Neural cell (in vitro differentiated cells): Measurements from ENCODE around the gene TOGARAM1. TPM values are rescaled to one million over a fixed set of nuclear protein-coding genes. Genes with fewer than 3 reads are reported as not detected.

Experiments
- H2AFZ ChIP-seq: fragments of 200-600, 300-800 bp; sonication (generic), shearing (Covaris generic); 2 replicates; pipeline ENCODE4 v1.6.0; 2014; ENCODE audit warnings: low read depth, mild to moderate bottlenecking, antibody characterized with exemption, low read length, moderate library complexity
- H3F3A ChIP-seq: fragments of 200-600 bp; shearing (Covaris generic); 2 replicates; pipeline ENCODE4 v1.6.1; 2016; ENCODE audit warnings: mild to moderate bottlenecking, moderate library complexity, mixed read lengths, antibody characterized with exemption, low read length; ENCODE audit not compliant: insufficient read depth, poor library complexity, severe bottlenecking
- H3K27ac ChIP-seq: fragments of 200-600, 300-800 bp; sonication (generic), shearing (Covaris generic); 2 replicates; pipeline ENCODE4 v1.5.1; 2014; ENCODE audit warnings: mild to moderate bottlenecking, low read length, moderate library complexity
- H3K27me3 ChIP-seq: fragments of 300-800, 200-600 bp; sonication (generic), shearing (Covaris generic); 2 replicates; pipeline ENCODE4 v1.6.0; 2014; ENCODE audit warnings: mild to moderate bottlenecking, low read depth, low read length, moderate library complexity; ENCODE audit not compliant: insufficient read depth
- H3K36me3 ChIP-seq: fragments of 300-800, 200-600 bp; sonication (generic), shearing (Covaris generic); 2 replicates; pipeline ENCODE4 v1.5.1; 2014; ENCODE audit warnings: mild to moderate bottlenecking, antibody characterized with exemption, low read length, moderate library complexity; ENCODE audit not compliant: insufficient read depth
- H3K4me2 ChIP-seq: fragments of 300-800, 200-600 bp; sonication (generic), shearing (Covaris generic); 2 replicates; pipeline ENCODE4 v1.6.0; 2014; ENCODE audit warnings: mild to moderate bottlenecking, low read length
- H3K4me3 ChIP-seq: fragments of 300-800, 200-600 bp; sonication (generic), shearing (Covaris generic); 2 replicates; pipeline ENCODE4 v1.5.1; 2014; ENCODE audit warnings: mild to moderate bottlenecking, low read length, moderate library complexity
- H3K79me2 ChIP-seq: fragments of 200-600 bp; shearing (Covaris generic); replicated peaks from 2 replicates; pipeline ENCODE4 v1.6.0; 2014; ENCODE audit warnings: mild to moderate bottlenecking, low read length, moderate library complexity; ENCODE audit not compliant: insufficient read depth
- H3K9ac ChIP-seq: fragments of 300-800, 200-600 bp; sonication (generic), shearing (Covaris generic); 2 replicates; pipeline ENCODE4 v1.6.1; 2016; ENCODE audit warnings: mild to moderate bottlenecking, low read length, mixed read lengths
- H3K9me2 ChIP-seq: fragments of 200-600 bp; shearing (Covaris generic); 2 replicates; pipeline ENCODE4 v1.6.1; 2016; ENCODE audit warnings: mild to moderate bottlenecking, low read length, mixed read lengths; ENCODE audit not compliant: insufficient read depth
- H3K9me3 ChIP-seq: fragments of 200-600, 300-800 bp; sonication (generic), shearing (Covaris generic); 2 replicates; pipeline ENCODE4 v1.6.1; 2016; ENCODE audit warnings: mild to moderate bottlenecking, mixed run types, low read length, moderate library complexity, mixed read lengths
- H4K20me1 ChIP-seq: fragments of 200-600 bp; shearing (Covaris generic); 2 replicates; pipeline ENCODE4 v1.6.1; 2016; ENCODE audit warnings: mild to moderate bottlenecking, mixed run types; ENCODE audit not compliant: insufficient read depth
- EP300 ChIP-seq: fragments of 450-650 bp; conservative IDR thresholded peaks from 2 replicates; pipeline ENCODE4 v1.6.1; 2014; ENCODE audit warnings: antibody characterized with exemption, mild to moderate bottlenecking, moderate library complexity; ENCODE audit not compliant: poor library complexity, severe bottlenecking
- EZH2 ChIP-seq: fragments of 200-600, 300-800 bp; shearing (Covaris generic), sonication (generic); IDR thresholded peaks from 2 replicates; pipeline ENCODE4 v1.6.1; 2014; ENCODE audit warnings: antibody characterized with exemption, low read length, borderline replicate concordance, mild to moderate bottlenecking; ENCODE audit not compliant: insufficient read depth, poor library complexity, severe bottlenecking
- MXI1 ChIP-seq: fragments of 450-650 bp; conservative IDR thresholded peaks from 2 replicates; pipeline ENCODE4 v1.6.1; 2014; ENCODE audit warnings: antibody characterized with exemption, mild to moderate bottlenecking; ENCODE audit not compliant: poor library complexity, severe bottlenecking
- POLR2AphosphoS5 ChIP-seq: IDR thresholded peaks from 2 replicates; pipeline ENCODE4 v1.6.1; 2012
- RAD21 ChIP-seq: fragments of 450-650 bp; conservative IDR thresholded peaks from 2 replicates; pipeline ENCODE4 v1.6.1; 2014; ENCODE audit warnings: antibody characterized with exemption, mild to moderate bottlenecking, moderate library complexity
- REST ChIP-seq: IDR thresholded peaks from 2 replicates; pipeline ENCODE4 v1.6.1; 2012; ENCODE audit warnings: borderline replicate concordance
- SMC3 ChIP-seq: fragments of 450-650 bp; conservative IDR thresholded peaks from 2 replicates; pipeline ENCODE4 v1.6.1; 2014; ENCODE audit warnings: antibody characterized with exemption, mild to moderate bottlenecking, moderate library complexity; ENCODE audit not compliant: poor library complexity
- TAF1 ChIP-seq: IDR thresholded peaks from 2 replicates; pipeline ENCODE4 v1.6.1; 2012; ENCODE audit warnings: low read depth
- polyA plus RNA-seq: library from polyadenylated mRNA; depleted of rRNA; stranded (reverse); fragments of >200 nt; gene quantifications from 2 replicates; pipeline ENCODE4 v1.2.3, GENCODE V29; 2014
- TF ChIP-seq, protein P1 (sequence below): fragments of 450-650 bp; IDR thresholded peaks from 2 replicates; pipeline ENCODE4 v1.5.1; 2014; ENCODE audit warnings: antibody characterized with exemption, mild to moderate bottlenecking, moderate library complexity; ENCODE audit not compliant: poor library complexity, severe bottlenecking

TOGARAM1 gene
- polyA plus RNA-seq, 1 donor from 2014 or later = 23.8 TPM

DNA sequence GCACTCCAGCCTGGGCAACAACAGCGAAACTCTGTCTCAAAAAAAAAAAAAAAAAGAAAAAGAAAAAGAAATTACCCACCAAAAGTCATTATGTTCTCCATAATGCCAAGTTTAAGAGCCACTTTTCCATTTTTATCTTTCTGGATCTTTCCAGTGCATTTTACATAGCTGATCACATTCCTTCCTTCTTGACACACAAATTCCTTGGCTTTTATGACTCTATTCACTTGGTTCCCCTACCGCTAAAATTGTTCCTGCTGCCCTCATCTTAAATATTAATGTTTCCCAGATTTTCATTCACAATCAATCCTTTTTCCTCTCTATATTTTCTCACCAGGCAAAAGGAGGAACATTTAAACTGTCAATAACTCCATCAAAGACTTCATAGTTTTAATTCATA lies 20.4 kb upstream of the TOGARAM1 start:
- no peak overlapping the region for H3K4me3 ChIP-seq
- H3K9me2 ChIP-seq = no peaks in the 10 kb centered on the region
- no peaks in the 10 kb centered on the region for H3K27me3 ChIP-seq
- no peaks in the 10 kb centered on the region for H3F3A ChIP-seq
- H3K9ac ChIP-seq = no peak overlapping the region
- H3K27ac ChIP-seq = no peak overlapping the region
- TF ChIP-seq MXI1 (no peak), SMC3 (no peak), EZH2 (no peak)
- TF ChIP-seq, protein P1, sequence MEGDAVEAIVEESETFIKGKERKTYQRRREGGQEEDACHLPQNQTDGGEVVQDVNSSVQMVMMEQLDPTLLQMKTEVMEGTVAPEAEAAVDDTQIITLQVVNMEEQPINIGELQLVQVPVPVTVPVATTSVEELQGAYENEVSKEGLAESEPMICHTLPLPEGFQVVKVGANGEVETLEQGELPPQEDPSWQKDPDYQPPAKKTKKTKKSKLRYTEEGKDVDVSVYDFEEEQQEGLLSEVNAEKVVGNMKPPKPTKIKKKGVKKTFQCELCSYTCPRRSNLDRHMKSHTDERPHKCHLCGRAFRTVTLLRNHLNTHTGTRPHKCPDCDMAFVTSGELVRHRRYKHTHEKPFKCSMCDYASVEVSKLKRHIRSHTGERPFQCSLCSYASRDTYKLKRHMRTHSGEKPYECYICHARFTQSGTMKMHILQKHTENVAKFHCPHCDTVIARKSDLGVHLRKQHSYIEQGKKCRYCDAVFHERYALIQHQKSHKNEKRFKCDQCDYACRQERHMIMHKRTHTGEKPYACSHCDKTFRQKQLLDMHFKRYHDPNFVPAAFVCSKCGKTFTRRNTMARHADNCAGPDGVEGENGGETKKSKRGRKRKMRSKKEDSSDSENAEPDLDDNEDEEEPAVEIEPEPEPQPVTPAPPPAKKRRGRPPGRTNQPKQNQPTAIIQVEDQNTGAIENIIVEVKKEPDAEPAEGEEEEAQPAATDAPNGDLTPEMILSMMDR = no peak
- H2AFZ ChIP-seq = no peak overlapping the region
- no peak overlapping the region for H3K4me2 ChIP-seq
- H3K79me2 ChIP-seq = peaks cover 4% of the 10 kb centered on the region
- peaks cover 4% of the 10 kb centered on the region for H3K9me3 ChIP-seq
- H3K36me3 ChIP-seq = peaks cover 21% of the 10 kb centered on the region
- no peaks in the 10 kb centered on the region for H4K20me1 ChIP-seq

- Histone ChIP-seq H3K36me3 (peaks cover 26% of the 10 kb centered on the region), H3K79me2 (peaks cover 8% of the 10 kb centered on the region), H2AFZ (no peak overlapping the region), H3K27me3 (no peaks in the 10 kb centered on the region), H3K4me3 (no peak overlapping the region), H3K9ac (no peak overlapping the region), H3F3A (no peaks in the 10 kb centered on the region), H3K9me3 (peaks cover 4% of the 10 kb centered on the region), H3K9me2 (no peaks in the 10 kb centered on the region), H4K20me1 (no peaks in the 10 kb centered on the region), H3K27ac (no peak overlapping the region), H3K4me2 (no peak overlapping the region)
- no peak for TF ChIP-seq EZH2
- TF ChIP-seq REST = no peak
- TF ChIP-seq MXI1 = no peak
- no peak for TF ChIP-seq RAD21
- TF ChIP-seq, protein P1 = no peak
- no peak for TF ChIP-seq POLR2AphosphoS5
- no peak for TF ChIP-seq EP300
- TF ChIP-seq SMC3 = no peak
- no peak for TF ChIP-seq TAF1
These were observed 19.6 kb upstream of the TOGARAM1 start for GRCh38 chr14:44942436-44942835.
